Small intestine (tissue), 7 donors: Measurements from ENCODE around the gene SPATA20. TPM values are rescaled to one million over a fixed set of nuclear protein-coding genes. Genes with fewer than 3 reads are reported as not detected.
A peak's percentile ranks its signal among the peaks of the same experiment; 100 is the strongest.

Source experiments
- DNase-seq, 2 donors: peaks; one replicate each; pipeline versions ENCODE4 v3.0.0 to v3.0.0-alpha.2; 2013
- FAIRE-seq: peaks from 2 replicates; lab custom pipeline; 2012; peaks lifted over from hg19 to GRCh38; lab: Jason Lieb, UNC
- H3K27ac ChIP-seq, 3 donors: one replicate each; pipeline ENCODE4 v1.5.1; 2013; ENCODE audit warnings: low read length in 2 of 3, mild to moderate bottlenecking in 2 of 3, control low read depth in 1 of 3, inconsistent platforms in 1 of 3, low read depth in 1 of 3, moderate library complexity in 1 of 3
- H3K27me3 ChIP-seq, 3 donors: one replicate each; pipeline ENCODE4 v1.6.1; 2013; ENCODE audit warnings: low read length in 3 of 3, inconsistent platforms in 1 of 3; ENCODE audit not compliant: control insufficient read depth in 3 of 3, insufficient read depth in 3 of 3
- H3K36me3 ChIP-seq, 3 donors: one replicate each; pipeline ENCODE4 v1.6.1; 2013; ENCODE audit warnings: low read length in 3 of 3, inconsistent platforms in 1 of 3, low read depth in 1 of 3, mild to moderate bottlenecking in 1 of 3, moderate library complexity in 1 of 3; ENCODE audit not compliant: control insufficient read depth in 3 of 3, insufficient read depth in 2 of 3
- H3K4me1 ChIP-seq, 3 donors: one replicate each; pipeline ENCODE4 v1.6.1; 2013; ENCODE audit warnings: low read length in 2 of 3, inconsistent platforms in 1 of 3, low read depth in 1 of 3, mild to moderate bottlenecking in 1 of 3, moderate library complexity in 1 of 3; ENCODE audit not compliant: control insufficient read depth in 3 of 3, insufficient read depth in 2 of 3
- H3K4me3 ChIP-seq, 3 donors: one replicate each; pipeline ENCODE4 v1.5.1; 2013; ENCODE audit warnings: low read length in 3 of 3, control low read depth in 1 of 3, inconsistent platforms in 1 of 3, low read depth in 1 of 3, mild to moderate bottlenecking in 1 of 3, moderate library complexity in 1 of 3
- H3K9me3 ChIP-seq, 2 donors: one replicate each; pipeline ENCODE4 v1.6.1; 2013; ENCODE audit warnings: low read depth in 1 of 2, low read length in 1 of 2; ENCODE audit not compliant: control insufficient read depth in 2 of 2, insufficient read depth in 1 of 2
- WGBS, 3 donors: extraction: QIAGEN DNeasy Blood & Tissue Kit; methylation state at CpG; one replicate each; pipeline ENCODE4 v1.1.7; 2013; 5-methylcytosine and 5-hydroxymethylcytosine counted together
- polyA plus RNA-seq, 4 donors: library from polyadenylated mRNA; stranded (reverse) in 3 of 4; unstranded in 1 of 4; fragments of 200-250 nt in 3 of 4; fragments of 120-200 nt in 1 of 4; gene quantifications; one replicate each; pipeline versions ENCODE4 v1.2.1 to v1.2.3, GENCODE V29; 2013
- donor health status: healthy with polysubstance abuse.
- donor health status: control.
- donor health status: control.
- donor health status: Bipolar disorder and iron deficiency.
- donor health status: healthy.

The SPATA20 gene
- polyA plus RNA-seq, 4 donors: 7.0 to 67.0 (median 23.6) TPM

DNA sequence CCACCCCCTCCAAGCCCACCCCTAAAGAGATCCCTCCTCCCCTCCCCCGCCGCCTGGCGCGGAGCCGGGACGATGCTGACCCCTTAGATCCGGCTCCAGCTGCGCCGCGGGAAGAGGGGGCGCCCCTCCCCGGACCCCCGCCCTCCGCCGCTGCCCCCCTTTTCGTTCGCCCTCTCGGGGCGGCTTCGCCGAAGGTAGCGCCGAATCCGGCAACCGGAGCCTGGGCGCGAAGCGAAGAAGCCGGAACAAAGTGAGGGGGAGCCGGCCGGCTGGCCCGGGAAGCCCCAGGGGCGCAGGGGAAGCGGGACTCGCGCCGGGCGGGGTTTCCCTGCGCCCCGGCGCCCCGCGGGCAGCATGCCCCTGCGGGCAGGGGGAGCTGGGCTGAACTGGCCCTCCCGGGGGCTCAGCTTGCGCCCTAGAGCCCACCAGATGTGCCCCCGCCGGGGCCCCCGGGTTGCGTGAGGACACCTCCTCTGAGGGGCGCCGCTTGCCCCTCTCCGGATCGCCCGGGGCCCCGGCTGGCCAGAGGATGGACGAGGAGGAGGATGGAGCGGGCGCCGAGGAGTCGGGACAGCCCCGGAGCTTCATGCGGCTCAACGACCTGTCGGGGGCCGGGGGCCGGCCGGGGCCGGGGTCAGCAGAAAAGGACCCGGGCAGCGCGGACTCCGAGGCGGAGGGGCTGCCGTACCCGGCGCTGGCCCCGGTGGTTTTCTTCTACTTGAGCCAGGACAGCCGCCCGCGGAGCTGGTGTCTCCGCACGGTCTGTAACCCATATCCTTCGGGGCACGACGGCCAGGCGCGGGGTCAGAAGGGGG is 14.2 kb downstream of the SPATA20 start:
- no peaks in the 10 kb centered on the region for H3K9me3 ChIP-seq
- H3K27ac ChIP-seq: no peak overlapping the region
- DNase-seq (peak in 1 of 2 donors; percentile 27), FAIRE-seq (no peak)
- WGBS, 3 donors: 1 to 3% (median 2%) methylated on average over 49 to 88 of the region's 88 CpGs
- peaks cover 0 to 5% (median 0%) of the 10 kb centered on the region in 3 donors for H3K36me3 ChIP-seq
- peaks cover 0 to 81% (median 18%) of the 10 kb centered on the region in 3 donors for H3K27me3 ChIP-seq
- H3K4me3 ChIP-seq: peak overlapping the region; percentile 33 to 49 (median 34)
- H3K4me1 ChIP-seq: peaks cover 0 to 26% (median 5%) of the 10 kb centered on the region in 3 donors

DNA sequence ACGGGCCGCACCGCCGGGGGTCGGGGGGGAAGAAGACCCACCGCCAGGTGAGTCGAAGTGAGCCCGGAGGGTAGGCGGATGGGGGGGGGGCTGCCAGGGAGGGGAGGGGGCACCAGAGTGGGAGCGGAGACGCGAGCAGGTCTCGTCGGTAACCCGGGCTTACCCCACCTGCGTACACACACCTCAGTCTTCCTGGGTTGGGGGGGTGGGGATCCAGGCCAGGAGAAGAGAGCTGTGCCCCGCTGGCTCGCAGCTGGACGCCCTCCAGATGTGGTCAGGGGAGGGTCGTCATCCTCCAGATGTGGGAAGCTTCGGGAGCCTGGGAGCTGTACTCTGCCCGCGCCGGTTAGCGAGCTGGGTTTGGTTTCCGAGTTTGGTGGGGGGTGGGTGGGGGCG is 14.8 kb downstream of the SPATA20 start:
- Histone ChIP-seq H3K4me1 (peaks cover 0 to 26% (median 5%) of the 10 kb centered on the region in 3 donors), H3K27me3 (peaks cover 0 to 87% (median 21%) of the 10 kb centered on the region in 3 donors), H3K36me3 (peaks cover 0 to under 1% (median 0%) of the 10 kb centered on the region in 3 donors), H3K27ac (no peak overlapping the region), H3K9me3 (no peaks in the 10 kb centered on the region), H3K4me3 (peak overlapping the region in 2 of 3 donors; percentile 34 to 49)
- DNase-seq (peak in 1 of 2 donors; percentile 17), FAIRE-seq (no peak)
- WGBS, 3 donors: 1 to 2% (median 2%) methylated on average over 17 to 27 of the region's 27 CpGs

DNA sequence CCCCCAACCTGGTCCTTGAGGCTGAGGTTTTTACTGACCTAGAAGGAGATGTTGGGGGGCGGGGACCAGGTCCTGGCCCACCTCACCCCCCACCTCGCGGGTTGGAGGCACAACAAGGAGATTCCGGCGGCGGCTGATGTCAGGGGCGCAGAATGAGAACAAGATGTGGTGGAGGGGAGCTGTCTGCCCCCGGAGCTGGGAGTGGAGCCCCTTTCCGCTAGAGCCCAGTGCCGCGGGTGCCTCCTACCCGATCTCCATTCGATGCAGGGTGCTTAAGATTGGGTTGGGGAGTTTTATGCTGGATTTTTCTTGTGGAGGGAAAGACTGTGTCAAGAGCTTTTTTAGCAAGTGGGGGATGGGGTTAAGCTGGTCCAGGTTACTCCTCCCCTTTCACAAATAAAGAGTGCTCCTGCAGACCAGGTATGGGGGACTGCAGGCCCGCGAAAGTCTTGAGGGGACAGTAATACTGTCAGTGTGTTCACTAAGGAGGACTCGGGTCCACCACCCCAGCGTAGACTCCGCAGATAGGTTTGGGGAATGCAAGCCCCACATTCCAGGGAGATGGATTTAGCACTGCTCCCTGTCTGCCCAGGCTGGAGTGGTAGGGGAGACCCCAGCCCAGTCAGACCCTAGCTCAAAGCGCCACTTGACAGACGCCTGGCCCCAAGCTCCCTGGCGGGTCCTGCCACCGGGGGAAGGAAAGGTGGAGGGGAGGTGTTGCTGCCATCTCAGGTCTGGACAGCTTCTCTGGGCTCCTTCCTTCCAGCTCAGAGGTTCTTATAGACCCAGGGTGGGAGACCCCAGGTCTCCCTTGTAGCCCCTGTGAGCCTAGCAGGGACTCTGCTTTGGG is 15.5 kb downstream of the SPATA20 start:
- 16 to 21% (median 19%) methylated on average over 22 of the region's 22 CpGs for WGBS, 3 donors
- peaks cover 0 to 26% (median 5%) of the 10 kb centered on the region in 3 donors for H3K4me1 ChIP-seq
- FAIRE-seq: no peak
- no peak overlapping the region for H3K27ac ChIP-seq
- H3K9me3 ChIP-seq: no peaks in the 10 kb centered on the region
- peak overlapping the region in 1 of 3 donors; percentile 20 for H3K4me3 ChIP-seq
- DNase-seq: peak in 1 of 2 donors; percentile 27
- H3K27me3 ChIP-seq: peaks cover 0 to 92% (median 21%) of the 10 kb centered on the region in 3 donors
- H3K36me3 ChIP-seq: no peaks in the 10 kb centered on the region

DNA sequence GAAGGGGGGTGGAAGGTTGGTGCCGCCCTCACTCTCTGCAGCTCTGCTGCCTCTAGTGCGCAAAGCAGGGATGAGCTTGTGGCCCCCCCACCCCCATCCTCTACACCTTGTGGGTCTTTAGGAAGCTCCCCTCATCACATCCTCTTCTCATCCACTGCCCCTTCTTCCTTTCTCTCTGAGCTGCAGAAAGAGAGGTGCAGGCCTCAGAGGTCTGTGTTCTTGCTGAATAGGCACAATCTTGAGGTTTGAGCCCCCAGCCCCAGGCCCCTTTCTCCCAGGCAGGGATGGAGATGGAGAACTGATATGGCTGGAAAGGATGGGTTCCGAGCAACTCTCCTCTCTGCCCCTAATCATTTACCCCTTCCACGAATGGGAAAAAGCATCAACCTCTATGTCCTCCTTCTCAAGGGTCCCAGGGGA is 16.1 kb downstream of the SPATA20 start:
- no peak for FAIRE-seq

DNA sequence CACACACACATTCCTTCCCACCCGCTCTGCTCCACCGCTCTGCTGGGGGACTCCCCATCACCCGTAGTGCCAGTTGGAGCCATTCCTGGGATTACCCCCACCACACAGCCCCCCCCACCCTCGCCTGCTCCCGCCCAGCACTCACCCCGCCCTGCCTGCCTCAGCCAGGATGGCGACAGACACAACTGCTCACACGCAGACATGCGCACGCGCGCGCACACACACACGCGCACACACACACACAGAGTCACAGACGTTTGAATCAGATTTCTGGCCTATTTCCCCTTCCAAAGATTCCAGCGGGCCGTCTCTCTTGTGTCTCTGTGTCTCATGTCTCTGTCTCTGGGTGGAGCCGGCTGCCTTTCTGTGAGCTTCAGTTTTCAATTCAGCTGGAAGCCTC is 17.9 kb downstream of the SPATA20 start:
- Histone ChIP-seq H3K4me1 (peaks cover 0 to 14% (median 4%) of the 10 kb centered on the region in 3 donors), H3K4me3 (no peak overlapping the region), H3K27me3 (peaks cover 0 to 76% (median 17%) of the 10 kb centered on the region in 3 donors), H3K9me3 (no peaks in the 10 kb centered on the region), H3K36me3 (no peaks in the 10 kb centered on the region), H3K27ac (peak overlapping the region in 1 of 3 donors; percentile 65)
- WGBS, 3 donors: 21 to 24% (median 22%) methylated on average over 19 of the region's 19 CpGs
- peak in 1 of 2 donors; percentile 36 for DNase-seq
- no peak for FAIRE-seq

More for the DNA sequence above, 16.1 kb downstream of the SPATA20 start:
- DNase-seq: no peak
- no peaks in the 10 kb centered on the region for H3K36me3 ChIP-seq
- no peaks in the 10 kb centered on the region for H3K9me3 ChIP-seq
- peaks cover 0 to 26% (median 5%) of the 10 kb centered on the region in 3 donors for H3K4me1 ChIP-seq
- H3K4me3 ChIP-seq: no peak overlapping the region
- H3K27ac ChIP-seq: no peak overlapping the region
- peaks cover 0 to 88% (median 21%) of the 10 kb centered on the region in 3 donors for H3K27me3 ChIP-seq
- 55 to 61% (median 58%) methylated on average over 4 of the region's 4 CpGs for WGBS, 3 donors

DNA sequence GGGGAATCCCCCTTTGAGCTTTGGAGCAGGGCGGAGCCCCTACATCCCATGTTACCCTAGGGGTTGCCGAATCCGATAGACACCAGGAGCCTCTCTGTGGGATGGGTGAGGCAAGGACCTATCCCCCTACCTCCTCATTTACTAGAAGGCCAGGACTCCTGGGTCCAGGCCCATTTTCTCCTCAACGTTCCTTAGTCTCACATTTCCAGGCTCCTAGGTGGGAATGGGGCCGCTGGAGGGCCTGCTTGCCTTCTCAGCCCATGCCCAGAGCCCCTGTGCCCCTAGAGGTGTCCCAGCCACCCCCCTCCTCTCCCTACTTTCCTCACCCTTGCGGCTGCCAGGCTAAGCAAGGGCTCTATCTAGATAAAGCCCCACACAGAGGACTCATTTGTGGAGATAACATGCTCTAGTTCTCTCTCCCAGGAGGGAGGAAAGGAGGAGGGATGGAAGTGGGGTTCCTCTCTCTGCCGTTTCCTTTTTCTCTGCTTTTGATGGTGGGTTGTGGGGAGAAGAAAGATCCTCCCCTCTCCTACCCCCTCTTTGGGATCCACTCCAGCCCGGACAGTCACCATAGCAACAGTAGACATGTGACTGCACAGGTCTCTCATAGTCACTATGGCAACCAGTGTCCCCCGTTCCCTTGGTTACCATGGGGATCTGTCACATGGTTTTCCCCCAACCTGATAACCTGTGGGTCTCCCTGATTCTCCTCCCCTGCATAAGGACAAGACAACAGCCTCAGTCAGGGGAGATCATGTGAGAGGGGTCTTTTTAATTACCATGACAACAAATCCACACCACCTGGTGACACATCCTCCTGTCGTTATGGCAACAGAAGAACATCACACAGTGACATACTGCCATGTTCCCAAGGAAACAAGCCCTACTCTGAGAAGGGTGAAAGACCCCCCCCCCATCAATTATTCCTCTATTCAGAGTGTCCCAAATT is 18.7 kb downstream of the SPATA20 start:
- peaks cover 0 to 71% (median 17%) of the 10 kb centered on the region in 3 donors for H3K27me3 ChIP-seq
- no peak overlapping the region for H3K4me3 ChIP-seq
- H3K36me3 ChIP-seq: no peaks in the 10 kb centered on the region
- no peaks in the 10 kb centered on the region for H3K9me3 ChIP-seq
- H3K27ac ChIP-seq: peak overlapping the region in 1 of 3 donors; percentile 28
- peak in 1 of 2 donors; percentile 17 for DNase-seq
- WGBS, 3 donors: 25 to 38% (median 36%) methylated on average over 10 of the region's 10 CpGs
- H3K4me1 ChIP-seq: peaks cover 0 to 10% (median 0%) of the 10 kb centered on the region in 3 donors
- FAIRE-seq: no peak

DNA sequence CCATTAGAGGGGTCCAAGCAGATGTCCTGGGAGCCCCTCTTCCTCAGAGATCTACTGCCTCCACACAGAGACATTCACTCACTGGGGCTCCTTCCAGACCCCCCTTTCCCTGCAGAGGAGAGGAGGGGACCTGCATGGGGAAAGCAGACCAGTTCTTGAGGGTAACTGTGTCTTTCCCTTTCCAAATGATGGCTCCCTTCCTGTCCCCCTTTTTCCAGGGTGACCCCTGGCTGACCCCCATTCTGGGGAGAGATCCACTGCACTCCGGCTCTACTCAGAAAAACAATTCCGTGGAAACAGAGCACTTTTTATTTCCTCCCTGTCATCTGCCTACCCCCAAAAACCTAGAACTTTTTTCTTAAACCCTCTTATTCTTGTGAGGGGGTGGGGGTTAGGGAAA is 19.9 kb downstream of the SPATA20 start:
- DNase-seq (no peak), FAIRE-seq (no peak)
- WGBS, 3 donors: 44 to 79% (median 63%) methylated on average over 2 of the region's 2 CpGs
- H3K27ac ChIP-seq: no peak overlapping the region
- H3K4me1 ChIP-seq: peaks cover 0 to 10% (median 0%) of the 10 kb centered on the region in 3 donors
- H3K9me3 ChIP-seq: no peaks in the 10 kb centered on the region
- H3K36me3 ChIP-seq: no peaks in the 10 kb centered on the region
- H3K4me3 ChIP-seq: no peak overlapping the region
- H3K27me3 ChIP-seq: peaks cover 0 to 62% (median 17%) of the 10 kb centered on the region in 3 donors
